Hypothalamus (tissue), 51 donors: Measurements from ENCODE around the gene TBX4.

Source experiments
- DNase-seq, 51 donors: peaks; one replicate each; lab custom pipeline; 2025; lab: John Stamatoyannopoulos, UW

TBX4 gene

GRCh38 chr17:61412860-61413660, 39.2 kb upstream of the TBX4 start:
- no peak for DNase-seq

GRCh38 chr17:61413661-61414126, 38.5 kb upstream of the TBX4 start:
- DNase-seq, result no peak

- no peak for DNase-seq
Observed at GRCh38 chr17:61414141-61414935, 37.9 kb upstream of the TBX4 start.

- no peak for DNase-seq
Observed at GRCh38 chr17:61414936-61415251, 37.3 kb upstream of the TBX4 start.

- DNase-seq, result no peak
Observed at GRCh38 chr17:61415374-61416210, 36.6 kb upstream of the TBX4 start.

GRCh38 chr17:61416211-61416539, 36.0 kb upstream of the TBX4 start:
- no peak for DNase-seq

- DNase-seq, result peak in 42 of 51 donors; percentile 15 to 79 (median 64)
Observed at GRCh38 chr17:61416540-61417363, 35.5 kb upstream of the TBX4 start.

GRCh38 chr17:61418449-61418848, 33.8 kb upstream of the TBX4 start:
- DNase-seq, result no peak

- DNase-seq, result no peak
Observed at GRCh38 chr17:61419496-61420046, 32.7 kb upstream of the TBX4 start.

- no peak for DNase-seq
Observed at GRCh38 chr17:61420052-61420451, 32.2 kb upstream of the TBX4 start.

GRCh38 chr17:61420745-61421398, 31.4 kb upstream of the TBX4 start:
- DNase-seq, result no peak

- no peak for DNase-seq
Observed at GRCh38 chr17:61421460-61421859, 30.8 kb upstream of the TBX4 start.

GRCh38 chr17:61422116-61422799, 30.0 kb upstream of the TBX4 start:
- DNase-seq, result no peak

GRCh38 chr17:61422869-61423268, 29.4 kb upstream of the TBX4 start:
- DNase-seq, result no peak

GRCh38 chr17:61423967-61424649, 28.1 kb upstream of the TBX4 start:
- DNase-seq, result no peak

- no peak for DNase-seq
Observed at GRCh38 chr17:61425682-61426481, 26.3 kb upstream of the TBX4 start.

- DNase-seq, result no peak
Observed at GRCh38 chr17:61426482-61427304, 25.5 kb upstream of the TBX4 start.
